NCI-H1417 (cell line): ENCODE measurements around the gene C1orf210.

ENCODE experiments used
- DNase-seq, 3 experiments: peaks; one replicate each; lab custom pipeline; 2025; lab: John Stamatoyannopoulos, UW

The C1orf210 gene

GRCh38 chr1:43293896-43294760, 8.7 kb upstream of the C1orf210 start:
- DNase-seq, result no peak

DNA sequence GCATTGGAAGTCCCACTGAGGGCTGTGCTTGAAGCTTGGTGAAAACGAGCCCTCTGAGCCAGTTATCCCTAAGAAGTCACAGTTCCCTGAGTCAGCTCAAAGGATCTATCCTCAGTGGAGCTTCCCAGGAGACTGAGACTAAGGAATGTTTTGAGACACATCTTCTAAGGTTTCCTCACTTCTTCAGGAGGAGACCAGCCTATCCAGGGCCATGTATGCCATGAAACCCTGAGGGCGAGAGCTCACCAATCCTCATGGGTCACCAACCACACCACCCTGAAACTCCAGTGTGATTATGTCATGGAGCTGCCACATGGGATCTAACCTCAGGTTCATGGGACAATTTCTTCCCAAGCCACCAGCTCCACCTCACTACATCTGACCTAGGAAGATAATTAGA, 7.8 kb upstream of the C1orf210 start:
- no peak for DNase-seq

DNA sequence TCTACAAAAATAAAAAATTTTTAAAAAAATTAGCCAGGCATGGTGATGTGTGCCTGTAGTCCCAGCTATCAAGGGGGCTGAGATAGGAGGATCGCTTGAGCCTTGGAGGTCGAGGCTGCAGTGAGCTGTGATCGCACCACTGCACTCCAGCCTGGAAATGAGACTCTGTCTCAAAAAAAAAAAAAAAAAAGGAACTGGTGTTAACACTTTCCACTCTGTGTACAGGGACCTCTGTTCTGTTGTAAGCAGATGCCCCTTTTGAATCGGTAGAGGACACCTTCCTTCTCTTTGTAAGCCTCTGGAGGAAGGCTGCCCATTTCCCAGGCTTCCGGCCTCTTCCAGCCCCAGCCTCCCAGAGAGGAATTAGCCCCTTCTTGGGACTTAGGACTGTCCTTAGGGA, 7.3 kb upstream of the C1orf210 start:
- DNase-seq, result no peak

DNA sequence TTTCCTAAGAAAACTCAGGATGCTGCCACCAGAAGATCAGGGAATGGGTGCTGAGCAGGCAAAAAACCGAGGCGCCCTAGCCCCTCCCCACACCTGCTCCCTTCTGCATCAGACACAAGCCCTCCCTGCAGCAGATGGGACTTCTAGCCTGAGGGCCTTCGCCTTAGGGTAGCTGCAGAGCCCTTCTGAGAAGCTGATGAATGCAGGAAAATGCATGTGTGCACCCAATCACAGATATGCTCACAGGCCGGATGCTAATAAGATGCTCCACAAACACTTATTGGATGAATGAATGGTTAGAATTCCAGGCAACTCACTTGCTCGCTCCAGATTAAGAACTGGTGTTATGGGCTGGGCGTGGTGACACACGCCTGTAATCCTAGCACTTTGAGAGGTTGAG, 6.8 kb upstream of the C1orf210 start:
- DNase-seq, result no peak

- no peak for DNase-seq
Observed at GRCh38 chr1:43288785-43289706, 3.7 kb upstream of the C1orf210 start.

GRCh38 chr1:43288058-43288784, 2.8 kb upstream of the C1orf210 start:
- DNase-seq, result no peak

GRCh38 chr1:43286533-43286932, 1.2 kb upstream of the C1orf210 start:
- DNase-seq, result no peak

DNA sequence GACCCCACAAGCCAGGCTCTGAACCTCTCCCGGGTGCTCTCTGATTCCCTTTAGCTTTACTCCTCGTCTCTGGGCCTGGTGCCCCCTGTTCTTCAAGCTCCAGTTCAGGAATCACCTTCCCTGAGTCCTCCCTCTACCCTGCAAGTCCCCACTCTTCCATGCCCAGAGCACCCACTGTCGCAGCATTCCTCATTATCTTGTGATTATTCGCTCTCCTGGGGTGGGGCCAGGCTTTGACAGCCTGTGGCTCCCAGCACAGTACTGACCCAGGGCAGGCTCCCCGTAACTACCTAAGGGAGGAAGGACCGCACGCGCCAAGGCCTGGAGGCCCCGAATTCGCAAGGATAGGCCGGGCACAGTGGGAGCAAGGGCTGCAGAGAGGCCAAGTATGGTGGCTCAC, 734 bp upstream of the C1orf210 start:
- no peak for DNase-seq

GRCh38 chr1:43284546-43285110, 753 bp downstream of the C1orf210 start:
- DNase-seq, result no peak

- no peak for DNase-seq
Observed at GRCh38 chr1:43284065-43284464, 1.3 kb downstream of the C1orf210 start.

DNA sequence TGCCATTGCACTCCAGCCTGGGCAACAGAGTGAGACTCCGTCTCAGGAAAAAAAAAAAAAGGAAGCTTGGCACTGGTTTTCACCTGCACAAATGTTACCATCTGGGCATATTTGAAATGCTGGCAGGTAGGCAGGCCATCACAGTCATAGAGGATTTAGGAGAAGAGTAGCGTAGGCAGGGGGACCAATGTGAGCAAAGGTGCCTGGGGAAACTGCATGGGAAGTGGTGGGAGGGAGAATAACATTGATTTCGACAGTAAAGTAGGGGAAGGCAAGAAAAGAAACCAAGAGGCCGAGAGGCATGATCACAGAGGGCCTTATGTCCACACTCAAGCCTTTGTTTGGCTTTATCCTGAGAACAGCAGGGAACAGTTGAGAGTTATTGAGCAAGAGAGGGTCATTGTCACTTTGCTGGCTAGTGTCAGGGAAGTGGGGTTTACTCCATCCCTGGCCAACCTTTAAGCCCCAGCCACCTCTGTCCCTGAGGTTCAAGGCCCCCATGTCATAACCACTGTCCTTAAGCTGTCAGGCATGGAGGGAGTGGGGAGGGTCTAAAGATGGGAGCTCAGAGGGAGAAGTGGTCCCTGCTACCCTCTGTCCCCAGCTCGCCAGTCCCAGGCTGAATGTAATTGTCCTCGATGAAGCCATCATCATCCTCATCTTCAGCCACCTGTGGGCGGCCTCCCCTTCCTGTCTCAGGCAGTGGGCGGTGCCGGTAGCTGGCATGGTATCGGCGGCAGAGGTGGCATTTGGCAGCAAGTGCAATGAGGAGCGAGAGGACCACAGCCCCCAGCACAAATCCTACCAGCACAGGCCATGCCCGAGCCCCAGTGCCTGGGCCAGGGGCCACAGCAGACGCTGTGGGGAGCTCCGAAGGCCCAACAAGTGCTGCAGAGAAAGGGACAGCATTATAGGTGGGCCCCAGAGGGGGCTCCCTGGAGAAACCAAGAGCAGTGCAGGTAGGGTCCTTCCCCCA, 2.9 kb downstream of the C1orf210 start:
- peak in 1 of 3 experiments; percentile 4 for DNase-seq

GRCh38 chr1:43280692-43281091, 4.7 kb downstream of the C1orf210 start:
- DNase-seq, result no peak

DNA sequence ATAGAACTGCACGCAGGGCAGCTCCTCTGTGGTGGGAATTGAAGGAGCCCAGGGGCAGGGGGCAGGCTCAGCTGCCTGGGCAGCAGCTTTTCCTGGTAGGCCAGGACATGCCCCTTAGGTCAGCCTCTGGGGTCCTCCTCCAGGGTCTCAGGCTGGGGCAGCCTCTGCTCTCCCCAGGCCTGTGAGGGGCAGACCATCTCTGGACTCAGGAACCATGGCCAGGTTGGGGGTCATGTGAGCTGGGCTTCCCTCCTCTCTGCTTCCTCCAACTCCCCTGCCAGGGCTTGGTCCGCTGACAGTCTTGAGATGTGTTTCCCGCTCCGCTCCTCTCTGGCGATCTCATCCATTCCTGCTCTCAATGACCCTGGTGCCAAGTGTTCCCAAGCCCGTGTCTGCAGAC, 5.7 kb downstream of the C1orf210 start:
- DNase-seq, result no peak

DNA sequence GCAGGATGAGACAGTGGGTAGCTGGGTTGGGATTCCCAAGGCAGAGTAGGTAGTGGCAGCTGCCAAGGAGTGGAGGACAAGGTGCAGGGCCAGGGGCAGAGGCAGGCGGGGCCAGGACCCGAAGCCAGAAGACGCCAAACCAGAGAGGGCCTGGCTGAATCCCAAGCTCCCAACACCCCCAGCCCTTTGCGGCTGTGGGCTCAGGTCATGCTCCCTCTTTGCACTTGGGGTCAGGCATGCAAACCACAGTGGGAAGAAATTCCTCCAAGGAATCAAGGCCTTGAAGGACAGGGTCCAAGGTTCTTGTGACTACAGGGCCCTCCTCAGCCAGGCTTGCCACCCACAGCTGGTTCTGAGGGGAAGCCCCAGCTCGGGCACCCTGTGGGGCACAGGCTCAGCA, 6.2 kb downstream of the C1orf210 start:
- DNase-seq, result no peak

- no peak for DNase-seq
Observed at GRCh38 chr1:43277116-43277876, 8.1 kb downstream of the C1orf210 start.

DNA sequence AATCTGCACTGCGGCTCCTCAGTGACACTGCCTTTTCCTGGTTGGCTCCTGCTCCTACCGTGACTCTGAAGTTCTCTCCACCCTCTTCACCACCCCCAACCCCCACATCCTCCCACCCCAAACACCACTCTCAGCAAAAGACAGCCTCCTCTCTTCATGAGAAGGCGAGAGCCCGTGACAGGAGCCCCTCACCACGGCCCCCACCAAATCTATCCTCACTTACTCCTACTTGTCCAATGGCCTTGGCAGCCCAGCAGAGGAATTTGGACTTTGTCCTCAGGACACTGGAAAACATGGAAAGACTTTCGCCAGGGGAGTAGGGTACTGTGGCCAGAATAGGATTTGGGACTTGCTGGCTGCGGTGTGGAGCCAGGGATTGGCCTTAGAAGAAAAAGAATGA, 8.7 kb downstream of the C1orf210 start:
- DNase-seq, result no peak

DNA sequence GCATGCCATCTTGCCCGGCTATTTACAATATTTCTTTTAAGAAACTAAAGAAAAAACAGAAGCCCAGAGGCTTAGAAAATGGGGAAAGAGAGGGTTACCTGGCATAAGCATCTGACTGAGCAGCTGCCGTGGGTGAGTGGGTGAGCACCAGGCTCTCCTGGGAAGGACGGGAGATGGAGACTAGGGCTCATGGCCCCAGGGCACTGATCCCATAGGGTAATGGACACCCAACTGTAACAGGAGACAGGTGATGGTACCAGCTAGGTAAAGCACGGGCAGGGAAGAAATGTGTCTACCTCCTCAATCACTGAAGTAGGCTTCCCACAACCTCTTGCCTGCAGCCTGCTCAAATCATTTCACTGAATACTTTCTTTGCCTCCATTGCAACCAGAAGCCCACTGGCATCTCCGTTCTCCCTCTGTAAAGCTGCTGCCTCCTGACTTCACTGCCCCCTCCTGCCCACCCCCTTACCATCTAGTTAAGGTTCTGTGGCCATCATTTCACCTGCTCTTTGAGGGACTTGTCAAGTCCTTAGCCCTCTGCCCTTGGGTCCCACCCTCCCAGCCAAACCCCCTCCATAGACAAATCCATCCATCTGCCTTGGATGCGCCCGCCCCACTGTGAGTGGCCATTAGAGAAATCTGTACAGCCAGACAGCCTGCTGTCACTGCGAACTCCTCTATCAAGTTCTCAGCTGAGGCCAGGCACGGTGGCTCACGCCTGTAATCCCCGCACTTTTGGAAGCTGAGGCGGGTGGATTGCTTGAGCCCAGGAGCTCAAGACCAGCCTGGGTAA, 9.4 kb downstream of the C1orf210 start:
- no peak for DNase-seq

DNA sequence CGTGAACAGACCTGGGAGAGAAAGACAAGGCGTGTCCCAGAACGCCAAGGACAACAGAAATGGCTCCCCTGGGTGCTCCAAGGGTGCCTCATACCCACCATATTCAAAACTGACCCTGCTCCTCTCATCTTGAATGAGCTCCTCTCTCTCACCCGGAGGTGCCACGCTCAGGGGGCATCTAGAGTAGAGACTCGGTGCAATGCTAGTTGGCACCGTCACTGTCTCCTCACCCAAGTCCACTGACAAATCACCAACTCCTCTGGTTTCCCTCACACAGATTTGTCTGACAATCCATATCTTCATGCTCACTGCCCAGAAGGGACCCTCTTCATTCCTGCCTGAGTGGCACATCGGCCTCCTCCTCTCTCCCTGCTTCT, 10.6 kb downstream of the C1orf210 start:
- no peak for DNase-seq

DNA sequence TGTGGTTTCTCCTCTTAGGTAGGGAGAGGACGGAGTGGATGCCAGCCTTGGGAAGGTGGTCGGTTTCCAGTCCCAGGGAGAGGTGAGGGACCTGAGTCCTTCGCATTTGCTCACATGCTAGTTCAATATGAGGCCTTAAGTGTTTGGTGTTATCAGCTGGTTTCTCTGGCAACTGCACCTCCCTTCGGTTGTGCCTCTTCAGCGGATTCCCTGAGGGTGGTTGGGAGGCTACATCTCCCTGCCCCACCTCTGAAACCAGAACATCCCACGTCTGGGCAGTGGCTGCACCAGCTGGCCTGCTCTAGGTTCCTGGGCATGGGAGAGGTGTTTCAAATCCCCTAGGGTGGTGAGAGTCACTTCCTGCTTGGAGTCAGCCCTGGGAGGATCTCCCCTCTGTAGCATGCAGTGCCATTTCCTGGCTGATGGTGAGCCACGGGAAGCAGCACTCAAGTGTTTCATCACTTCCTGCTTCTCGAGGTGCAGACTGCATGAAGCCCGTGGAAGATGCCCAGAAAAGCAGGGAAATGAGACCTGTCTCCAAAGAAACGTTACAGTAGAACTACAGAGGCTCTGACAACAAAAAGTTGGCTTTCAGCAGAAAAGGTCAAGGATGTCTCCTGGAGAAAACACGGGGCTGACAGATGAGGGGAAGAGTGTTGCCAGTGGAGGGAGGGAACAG, 11.1 kb downstream of the C1orf210 start:
- DNase-seq, result peak; percentile 9 to 35 (median 20)
